EH (cell line): ENCODE data around the gene AKR1C1.
"Not testable (repeated sequence)": the region's sequence is repeated elsewhere in the genome, so short reads cannot be mapped to it uniquely, and the experiment has no call there.

Experiments
- DNase-seq: peaks from one replicate; pipeline ENCODE4 v3.0.0-alpha.2; 2015; ENCODE audit warnings: low read depth

The AKR1C1 gene

GRCh38 chr10:4962876-4963814, at the start of gene AKR1C1:
Gene AKR1C1 (plus strand): TSS chr10:4963415. CDS start chr10:4963445, 30 bp downstream.
- DNase-seq, result peak; percentile 40

GRCh38 chr10:4914213-4914850, 48.9 kb upstream of the AKR1C1 start:
- DNase-seq, result no peak

DNA sequence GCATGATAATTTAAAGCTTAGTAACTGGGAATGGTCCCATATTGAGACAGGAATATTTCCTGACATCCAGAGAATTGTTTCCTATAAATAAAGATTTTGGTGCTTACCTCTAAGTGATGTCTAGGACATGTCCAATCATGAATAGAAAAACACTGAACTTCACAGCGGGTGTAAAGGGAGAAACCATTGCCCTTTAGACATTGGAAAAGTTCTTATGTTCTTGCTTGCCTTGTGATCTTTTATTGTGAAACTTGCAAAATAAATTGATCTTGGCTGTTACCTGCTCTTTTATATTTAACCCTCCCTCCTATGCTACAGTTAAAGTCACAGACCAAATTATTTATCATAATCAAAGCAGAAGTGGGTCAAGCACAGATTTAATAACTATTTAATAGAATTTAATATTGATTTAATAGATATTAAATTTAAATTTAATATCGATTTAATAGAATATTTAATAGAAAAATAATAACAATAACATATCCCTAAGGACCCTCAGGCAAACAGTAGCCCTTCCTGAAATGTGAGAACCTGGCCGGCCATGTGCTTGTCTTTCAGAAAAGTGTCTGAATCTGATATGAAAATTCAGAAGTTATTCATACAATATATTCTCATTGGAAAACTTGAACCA, 47.0 kb upstream of the AKR1C1 start:
- no peak for DNase-seq

- no peak for DNase-seq
Observed at GRCh38 chr10:4918236-4918635, 45.0 kb upstream of the AKR1C1 start.

DNA sequence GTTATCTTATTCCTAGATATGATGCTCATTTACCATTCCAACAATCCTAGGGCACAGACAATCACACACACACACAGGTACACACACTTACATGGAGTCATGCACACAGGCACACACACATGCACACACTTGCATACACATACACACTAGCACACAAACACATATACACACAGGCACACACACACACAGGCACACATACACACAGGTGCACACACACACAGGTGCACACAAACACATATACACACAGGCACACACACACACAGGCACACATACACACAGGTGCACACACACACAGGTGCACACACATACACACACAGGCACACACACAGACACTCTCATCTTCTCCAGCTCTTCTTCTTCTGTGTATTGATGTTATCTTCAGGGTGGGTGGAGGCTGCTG, 38.7 kb upstream of the AKR1C1 start:
- DNase-seq, result not testable (repeated sequence)

DNA sequence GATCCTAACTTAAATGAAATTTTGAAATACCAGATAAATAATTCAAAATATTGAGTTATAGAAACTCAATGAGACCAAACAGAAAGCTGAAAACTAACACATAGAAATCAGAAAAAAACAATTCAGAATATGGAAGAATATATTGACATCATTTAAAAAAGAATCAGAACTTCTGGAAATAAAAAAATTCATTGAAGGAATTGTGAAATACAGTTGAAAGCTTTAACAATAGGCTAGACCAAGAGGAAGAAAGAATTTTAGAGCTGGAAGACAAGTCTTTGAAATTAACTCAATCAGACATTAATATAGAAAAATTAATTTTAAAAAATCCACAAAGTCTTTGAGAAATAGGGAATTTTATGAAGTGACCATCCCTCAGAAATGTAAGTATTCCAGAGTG, 36.8 kb upstream of the AKR1C1 start:
- no peak for DNase-seq

DNA sequence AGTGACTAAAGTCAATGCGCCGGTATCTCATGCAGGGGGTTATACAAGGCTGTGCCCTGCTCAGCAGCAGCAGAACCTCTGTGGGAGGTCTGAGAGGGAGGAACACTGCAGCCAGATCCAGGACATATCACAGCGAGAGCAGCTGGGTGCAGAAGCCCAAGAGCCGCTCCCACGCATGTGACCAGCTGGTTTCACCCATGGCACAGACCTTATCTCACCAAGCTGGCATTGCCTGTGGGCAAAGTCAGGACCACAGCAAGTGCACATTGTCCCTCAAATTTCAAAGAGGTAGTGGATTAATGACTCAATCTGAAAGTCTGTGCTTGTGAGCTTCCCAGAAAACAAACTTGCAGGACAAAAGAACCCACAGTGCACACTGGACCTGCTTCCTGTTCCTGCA, 31.6 kb upstream of the AKR1C1 start:
- DNase-seq, result no peak

DNA sequence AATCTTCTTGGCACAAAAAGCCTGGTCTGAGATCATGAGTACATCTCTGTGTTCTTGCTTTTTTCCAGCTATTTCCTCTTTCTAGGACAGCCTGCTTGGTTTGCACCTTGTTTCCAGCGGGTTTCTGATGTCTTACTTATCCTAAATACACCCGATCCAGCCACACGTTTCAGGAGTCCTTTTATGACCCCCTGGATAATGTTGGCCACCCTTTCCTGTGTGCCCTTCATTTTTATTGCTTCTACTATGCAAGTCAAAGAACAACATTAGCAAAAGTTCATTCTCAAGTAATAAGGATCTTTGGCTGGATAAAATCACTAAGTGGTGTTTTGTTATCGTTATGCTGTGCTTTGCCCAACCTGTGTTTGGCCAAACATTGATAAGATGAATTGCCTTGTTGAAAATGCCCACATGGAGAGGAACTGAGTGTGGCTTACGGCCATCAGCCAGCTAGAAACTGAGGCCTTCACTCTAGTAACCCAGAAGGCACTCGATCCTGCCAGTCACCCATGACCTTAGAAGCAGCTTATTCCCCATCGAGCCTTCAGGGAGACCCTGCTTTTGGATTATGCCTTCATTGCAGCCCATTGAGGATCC, 28.7 kb upstream of the AKR1C1 start:
- no peak for DNase-seq

DNA sequence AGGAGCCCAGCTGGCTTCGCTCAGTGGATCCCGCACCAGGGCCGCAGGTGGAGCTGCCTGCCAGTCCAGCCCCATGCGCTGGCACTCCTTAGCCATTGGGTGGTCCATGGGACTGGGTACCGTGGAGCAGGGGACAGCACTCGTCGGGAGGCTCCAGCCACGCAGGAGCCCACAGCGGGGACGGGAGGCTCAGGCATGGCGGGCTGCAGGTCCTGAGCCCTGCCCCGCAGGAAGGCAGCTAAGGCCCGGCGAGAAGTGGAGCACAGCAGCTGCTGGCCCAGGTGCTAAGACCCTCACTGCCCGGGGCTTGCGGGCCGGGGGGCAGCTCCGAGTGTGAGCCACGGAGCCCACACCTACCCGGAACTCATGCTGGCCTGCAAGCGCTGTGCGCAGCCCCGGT, 25.9 kb upstream of the AKR1C1 start:
- DNase-seq, result no peak

GRCh38 chr10:4939224-4940072, 23.8 kb upstream of the AKR1C1 start:
- DNase-seq, result peak; percentile 6

GRCh38 chr10:4940073-4940428, 23.2 kb upstream of the AKR1C1 start:
- not testable (repeated sequence) for DNase-seq

DNA sequence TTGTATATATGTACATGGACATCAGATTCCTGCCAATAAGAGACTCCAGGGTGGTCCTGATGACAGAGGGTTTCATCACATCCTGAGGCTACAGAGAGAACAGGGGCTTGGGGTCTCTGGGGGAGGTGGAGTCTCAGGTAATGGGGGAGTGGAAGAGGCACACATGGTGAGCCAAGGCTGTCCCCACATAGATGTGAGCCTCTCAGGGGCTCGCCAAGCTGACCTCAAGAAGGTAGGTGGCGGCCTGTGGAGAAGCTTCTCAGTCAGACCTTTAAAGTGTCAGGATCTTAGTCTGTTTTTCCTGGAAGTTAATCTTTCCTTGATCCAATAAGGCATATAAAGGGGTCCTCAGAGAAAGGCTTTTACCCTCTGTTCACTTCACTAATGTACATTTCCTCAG, 22.3 kb upstream of the AKR1C1 start:
- DNase-seq, result not testable (repeated sequence)

- DNase-seq, result peak; percentile 27
Observed at GRCh38 chr10:4941540-4942330, 21.5 kb upstream of the AKR1C1 start.

DNA sequence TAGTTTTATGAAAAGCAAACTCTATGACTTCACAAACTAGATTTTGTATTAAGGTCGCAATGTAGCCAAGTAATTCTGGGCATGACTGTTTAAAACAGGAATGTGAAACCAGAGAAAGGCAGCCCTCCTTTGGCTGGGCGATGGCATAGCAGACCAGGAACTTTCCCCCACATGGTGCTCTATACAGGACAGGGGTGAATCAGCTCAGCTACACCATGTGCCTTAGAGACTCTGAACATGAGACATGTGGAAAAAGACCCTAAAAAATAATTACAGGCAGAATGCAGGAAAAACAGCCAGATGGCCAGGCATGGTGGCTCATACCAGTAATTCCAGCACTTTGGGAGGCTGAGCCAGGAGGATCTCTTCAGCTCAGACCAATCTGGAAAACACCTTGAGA, 20.3 kb upstream of the AKR1C1 start:
- DNase-seq, result peak; percentile 73

- DNase-seq, result not testable (repeated sequence)
Observed at GRCh38 chr10:4943416-4943815, 19.8 kb upstream of the AKR1C1 start.

GRCh38 chr10:4943821-4944220, 19.4 kb upstream of the AKR1C1 start:
- DNase-seq, result no peak

DNA sequence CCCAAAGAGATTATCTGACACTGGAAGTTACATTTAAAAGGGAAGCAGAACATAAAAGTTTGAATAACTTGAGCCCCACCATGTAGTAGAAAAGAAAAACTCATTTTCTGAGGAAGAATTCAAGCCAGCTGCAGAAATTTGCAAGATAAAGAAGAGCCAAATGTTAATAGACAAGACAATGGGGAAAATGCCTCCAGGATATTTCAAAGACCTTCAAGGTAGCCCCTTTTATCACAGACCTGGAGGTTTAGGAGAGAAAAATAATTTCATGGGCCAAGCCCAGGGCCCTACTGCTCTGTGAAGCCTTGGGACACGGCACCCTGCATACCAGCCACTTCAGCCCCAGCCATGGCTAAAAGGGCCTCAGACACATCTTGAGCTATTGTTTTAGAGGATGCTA, 18.4 kb upstream of the AKR1C1 start:
- DNase-seq, result no peak

GRCh38 chr10:4945766-4946717, 17.2 kb upstream of the AKR1C1 start:
- DNase-seq, result no peak

DNA sequence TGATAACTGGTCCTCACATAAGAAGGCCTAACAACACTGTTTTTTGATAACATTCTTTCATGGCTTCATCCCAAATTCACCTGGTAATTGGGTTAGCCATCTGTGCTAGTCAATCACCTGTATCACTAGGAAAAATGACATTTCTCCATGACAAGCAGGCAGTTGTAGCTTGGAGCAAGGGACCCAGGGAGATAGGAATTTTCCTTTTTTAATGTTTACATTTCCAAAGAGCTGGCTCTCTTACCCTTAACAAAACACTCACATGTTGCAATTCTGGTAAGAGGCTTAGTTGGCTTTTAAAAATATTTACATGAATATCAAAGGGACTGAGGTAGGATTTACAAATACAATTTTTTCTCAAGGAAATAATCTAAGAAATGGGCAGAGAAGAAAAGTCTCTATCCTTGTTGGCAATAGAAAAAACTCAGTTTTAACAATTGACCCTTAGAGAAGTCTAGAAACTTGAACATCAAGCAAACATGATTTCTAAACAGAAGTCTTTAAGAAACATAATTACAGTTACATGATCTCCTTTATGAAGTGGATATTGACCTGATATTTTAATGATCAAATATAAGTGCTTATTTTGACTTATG, 16.1 kb upstream of the AKR1C1 start:
- DNase-seq, result peak; percentile 51
